GM21576 (cell line): ENCODE results near the gene FLII.

Experiments used
- ATAC-seq: cut with Tn5 transposase; IDR thresholded peaks from one replicate; pipeline ENCODE4 v1.9.1; 2021; ENCODE audit warnings: mild to moderate bottlenecking, moderate library complexity; ENCODE audit not compliant: unreplicated experiment

FLII gene

GRCh38 chr17:18245038-18245776 is 13.3 kb downstream of the FLII start:
- ATAC-seq = no peak

GRCh38 chr17:18241229-18241871 is 17.2 kb downstream of the FLII start:
- ATAC-seq = no peak

- no peak for ATAC-seq
Observed at GRCh38 chr17:18240449-18240848, 18.1 kb downstream of the FLII start.

GRCh38 chr17:18238299-18238698 is 20.2 kb downstream of the FLII start:
- ATAC-seq = no peak

GRCh38 chr17:18237461-18237860 is 21.1 kb downstream of the FLII start:
- no peak for ATAC-seq

GRCh38 chr17:18236494-18236893 is 22.0 kb downstream of the FLII start:
- ATAC-seq = no peak

GRCh38 chr17:18235743-18236256 is 22.7 kb downstream of the FLII start:
- no peak for ATAC-seq

- no peak for ATAC-seq
Observed at GRCh38 chr17:18234853-18235380, 23.6 kb downstream of the FLII start.

- ATAC-seq = no peak
Observed at GRCh38 chr17:18233803-18234518, 24.6 kb downstream of the FLII start.

- no peak for ATAC-seq
Observed at GRCh38 chr17:18231164-18231563, 27.4 kb downstream of the FLII start.

- ATAC-seq = no peak
Observed at GRCh38 chr17:18230288-18231141, 28.0 kb downstream of the FLII start.

GRCh38 chr17:18229771-18230170 is 28.8 kb downstream of the FLII start:
- ATAC-seq = no peak

GRCh38 chr17:18229254-18229653 is 29.3 kb downstream of the FLII start:
- ATAC-seq = no peak

- no peak for ATAC-seq
Observed at GRCh38 chr17:18228176-18228682, 30.3 kb downstream of the FLII start.

GRCh38 chr17:18227635-18228034 is 30.9 kb downstream of the FLII start:
- ATAC-seq = no peak

GRCh38 chr17:18226284-18226945 is 32.1 kb downstream of the FLII start:
- no peak for ATAC-seq

- peak; percentile 4 for ATAC-seq
Observed at GRCh38 chr17:18225642-18226283, 32.8 kb downstream of the FLII start.

- peak; percentile 81 for ATAC-seq
Observed at GRCh38 chr17:18225121-18225641, 33.4 kb downstream of the FLII start, which contains the start of gene LLGL1. Gene LLGL1 (plus strand): TSS chr17:18225635. CDS start chr17:18225683, 48 bp downstream.
